B cell (primary cell): Measurements from ENCODE around the gene FOXO1. TPM values are rescaled to one million over a fixed set of nuclear protein-coding genes. Genes with fewer than 3 reads are reported as not detected.

Source experiments
- ATAC-seq: fragments of 200-7000 bp; cut with Tn5 transposase; one replicate; pipeline ENCODE4 v1.10.0; 2021; ENCODE audit warnings: low read depth, mild to moderate bottlenecking, moderate number of reproducible peaks, moderate library complexity
- CTCF ChIA-PET: fragments of 350-600 bp; sonication (Branson Sonifier 250); formaldehyde crosslinking; loops from one replicate; lab custom pipeline; 2021; ENCODE audit warnings: antibody characterized with exemption, inconsistent platforms; lab: Charles Lee
- POLR2A ChIA-PET: fragments of 350-600 bp; sonication (Branson Sonifier 250); formaldehyde crosslinking; loops from one replicate; lab custom pipeline; 2021; ENCODE audit warnings: antibody characterized with exemption; lab: Charles Lee
- DNase-seq: peaks from one replicate; pipeline ENCODE4 v3.0.0; 2013
- H2AFZ ChIP-seq: 2 replicates; pipeline ENCODE4 v1.6.1; 2012; ENCODE audit warnings: mild to moderate bottlenecking, low read depth, low read length; ENCODE audit not compliant: insufficient read depth, poor library complexity, severe bottlenecking
- H3K27ac ChIP-seq, 2 donors: 1 replicate in 1 of 2; 2 replicates in 1 of 2; pipeline ENCODE4 v1.5.1; 2012 to 2013; ENCODE audit warnings: low read length in 2 of 2, mild to moderate bottlenecking in 2 of 2, moderate library complexity in 1 of 2
- H3K27me3 ChIP-seq, 4 experiments: fragments of 200-600 bp in 1 of 4; sonication (generic) in 1 of 4; replicated peaks in 1 of 4; 1 replicate in 2 of 4; 2 replicates in 2 of 4; pipeline versions ENCODE4 v1.6.1 to v1.7.0; 2013 to 2016; ENCODE audit warnings: low read length in 3 of 4, mild to moderate bottlenecking in 2 of 4, mixed read lengths in 1 of 4, moderate library complexity in 1 of 4; ENCODE audit not compliant: insufficient read depth in 4 of 4, control insufficient read depth in 3 of 4; ENCODE audit errors: control extremely low read depth in 1 of 4
- H3K36me3 ChIP-seq, 2 experiments: replicated peaks in 1 of 2; 1 replicate in 1 of 2; 2 replicates in 1 of 2; pipeline versions ENCODE4 v1.6.1 to v1.7.1; 2013; ENCODE audit warnings: low read length in 1 of 2; ENCODE audit not compliant: insufficient read depth in 2 of 2, control insufficient read depth in 1 of 2; ENCODE audit errors: control extremely low read depth in 1 of 2, extremely low read depth in 1 of 2
- H3K4me1 ChIP-seq, 2 donors: fragments of 200-600 bp in 1 of 2; sonication (generic) in 1 of 2; 1 replicate in 1 of 2; 2 replicates in 1 of 2; pipeline versions ENCODE4 v1.5.1 to v1.6.1; 2013 to 2017; ENCODE audit warnings: low read length in 2 of 2; ENCODE audit not compliant: control insufficient read depth in 2 of 2, insufficient read depth in 2 of 2
- H3K4me2 ChIP-seq: replicated peaks from 2 replicates; pipeline ENCODE3; 2012; ENCODE audit warnings: mild to moderate bottlenecking, low read depth, low read length; ENCODE audit not compliant: poor library complexity, severe bottlenecking
- H3K4me3 ChIP-seq, 5 experiments: fragments of 200-600 bp in 1 of 5; sonication (generic) in 1 of 5; 1 replicate in 3 of 5; 2 replicates in 2 of 5; pipeline versions ENCODE4 v1.5.1 to v1.7.0; 2011 to 2016; ENCODE audit warnings: low read length in 4 of 5, mild to moderate bottlenecking in 4 of 5, low read depth in 2 of 5, control low read depth in 1 of 5, moderate library complexity in 1 of 5; ENCODE audit not compliant: insufficient read depth in 1 of 5; ENCODE audit errors: control extremely low read depth in 1 of 5, extremely low read depth in 1 of 5
- H3K79me2 ChIP-seq: fragments of 200-600 bp; sonication (generic); one replicate; pipeline ENCODE4 v1.6.0; 2016; ENCODE audit warnings: low read length; ENCODE audit not compliant: control insufficient read depth, insufficient read depth
- H3K9ac ChIP-seq: fragments of 200-600 bp; sonication (generic); 2 replicates; pipeline ENCODE4 v1.6.1; 2017; ENCODE audit warnings: mild to moderate bottlenecking, low read length, moderate library complexity
- H3K9me3 ChIP-seq, 3 donors: one replicate each; pipeline versions ENCODE4 v1.6.1 to v1.7.1; 2013; ENCODE audit warnings: low read length in 2 of 3; ENCODE audit not compliant: control insufficient read depth in 2 of 3, insufficient read depth in 1 of 3; ENCODE audit errors: control extremely low read depth in 1 of 3
- H4K20me1 ChIP-seq: 2 replicates; pipeline ENCODE4 v1.6.0; 2012; ENCODE audit warnings: mild to moderate bottlenecking, low read length; ENCODE audit not compliant: insufficient read depth, control insufficient read depth, poor library complexity, severe bottlenecking
- H3K27ac Mint-ChIP-seq: one replicate; pipeline ENCODE4 v1.8.0; 2021; ENCODE audit warnings: mixed read lengths
- H3K27me3 Mint-ChIP-seq: one replicate; pipeline ENCODE4 v1.8.0; 2021; ENCODE audit warnings: mixed read lengths
- H3K4me1 Mint-ChIP-seq: one replicate; pipeline ENCODE4 v1.8.0; 2021; ENCODE audit warnings: mixed read lengths
- H3K4me3 Mint-ChIP-seq: one replicate; pipeline ENCODE4 v1.8.0; 2021; ENCODE audit warnings: mixed read lengths
- H3K9me3 Mint-ChIP-seq: one replicate; pipeline ENCODE4 v1.8.0; 2022; ENCODE audit warnings: mixed read lengths; ENCODE audit not compliant: insufficient read depth
- EZH2 ChIP-seq: IDR thresholded peaks from 2 replicates; pipeline ENCODE4 v1.6.1; 2012; ENCODE audit warnings: borderline replicate concordance, low read depth, mild to moderate bottlenecking, moderate library complexity, low read length; ENCODE audit not compliant: insufficient read depth, poor library complexity, severe bottlenecking
- WGBS: methylation state at CpG from one replicate; pipeline ENCODE4 v1.1.5; 2013; ENCODE audit warnings: missing lambda C conversion rate; ENCODE audit not compliant: insufficient coverage; 5-methylcytosine and 5-hydroxymethylcytosine counted together
- intact Hi-C: fragments of 100-400 bp; cut with micrococcal nuclease; formaldehyde crosslinking; loops from one replicate; pipeline ENCODE4 v1.10.0; 2022
- polyA plus RNA-seq: library from polyadenylated mRNA; depleted of rRNA; stranded (reverse); fragments of >200 nt; gene quantifications from 2 replicates; pipeline ENCODE4 v1.2.3, GENCODE V29; 2012
- total RNA-seq, 2 donors: library from RNA; stranded (reverse); fragments of 120-200 nt in 1 of 2; gene quantifications; 1 replicate in 1 of 2; 2 replicates in 1 of 2; pipeline versions ENCODE4 v1.2.3 to v1.2.4, GENCODE V29; 2013 to 2022
- TF ChIP-seq, protein P1 (sequence below): fragments of 200-600 bp; IDR thresholded peaks from one replicate; pipeline ENCODE4 v1.8.0; 2022; ENCODE audit warnings: antibody characterized with exemption, mild to moderate bottlenecking

Gene FOXO1
- total and polyA plus RNA-seq, 2 donors (not counting 1 experiment from before 2014, with no cell fraction given): 22.8 to 77.9 TPM

GRCh38 chr13:40522282-40522681 is 144.2 kb downstream of the FOXO1 start:
- Mint-ChIP-seq H3K27ac (no peak overlapping the region), H3K4me1 (peaks cover 30% of the 10 kb centered on the region), H3K4me3 (no peak overlapping the region), H3K9me3 (no peaks in the 10 kb centered on the region), H3K27me3 (no peaks in the 10 kb centered on the region)
- no peak for ATAC-seq
- no peak overlapping the region for H3K9ac ChIP-seq
- CTCF ChIA-PET: no interaction called here
- peaks cover 0 to 7% (median 3%) of the 10 kb centered on the region in 3 donors for H3K9me3 ChIP-seq
- DNase-seq: no peak
- H3K79me2 ChIP-seq: peaks cover 8% of the 10 kb centered on the region
- H3K4me3 ChIP-seq: no peak overlapping the region
- no peak for TF ChIP-seq EZH2
- no CpG with 5 or more reads among the region's 1 CpG for WGBS
- no peaks in the 10 kb centered on the region for H3K27me3 ChIP-seq
- no peaks in the 10 kb centered on the region for H4K20me1 ChIP-seq
- no peak overlapping the region for H2AFZ ChIP-seq
- no peak overlapping the region for H3K4me2 ChIP-seq
- no peak overlapping the region for H3K27ac ChIP-seq
- H3K4me1 ChIP-seq: peaks cover 9 to 20% of the 10 kb centered on the region in 2 donors
- intact Hi-C loops: no loop called here
- no peaks in the 10 kb centered on the region for H3K36me3 ChIP-seq
- POLR2A ChIA-PET: no interaction called here

DNA sequence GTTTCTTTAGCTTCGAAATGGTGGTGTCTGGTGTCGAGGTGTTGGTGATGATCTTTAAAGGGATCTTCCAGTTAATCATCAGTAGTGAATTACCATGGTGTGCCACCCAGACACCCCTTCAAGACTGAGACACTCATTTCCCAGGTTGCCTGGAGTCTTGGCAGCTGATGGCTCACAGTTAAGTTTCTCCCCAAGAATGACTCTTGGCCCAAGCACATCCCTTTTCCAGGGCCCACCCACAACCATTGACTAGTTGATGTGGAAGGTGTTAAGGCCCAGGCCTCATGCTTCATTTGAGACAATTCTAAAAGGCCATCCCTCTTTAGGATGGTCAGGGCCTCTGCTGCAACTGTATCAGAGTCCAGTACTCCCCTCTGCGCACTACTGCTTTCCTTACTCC is 145.5 kb downstream of the FOXO1 start:
- H3K27me3 ChIP-seq: no peaks in the 10 kb centered on the region
- peaks cover 38% of the 10 kb centered on the region for H3K4me1 Mint-ChIP-seq
- no peak overlapping the region for H3K27ac ChIP-seq
- H2AFZ ChIP-seq: no peak overlapping the region
- H3K27me3 Mint-ChIP-seq: no peaks in the 10 kb centered on the region
- no peak overlapping the region for H3K4me3 ChIP-seq
- H3K9me3 ChIP-seq: no peaks in the 10 kb centered on the region
- no peaks in the 10 kb centered on the region for H4K20me1 ChIP-seq
- H3K79me2 ChIP-seq: peaks cover 9% of the 10 kb centered on the region
- ChIA-PET POLR2A (no interaction called here), CTCF (no interaction called here)
- H3K4me2 ChIP-seq: no peak overlapping the region
- no peak overlapping the region for H3K9ac ChIP-seq
- ATAC-seq (no peak), DNase-seq (no peak)
- H3K36me3 ChIP-seq: no peaks in the 10 kb centered on the region
- no peaks in the 10 kb centered on the region for H3K9me3 Mint-ChIP-seq
- 100% methylated on average over 1 of the region's 3 CpGs for WGBS
- H3K4me3 Mint-ChIP-seq: no peak overlapping the region
- no peak overlapping the region for H3K27ac Mint-ChIP-seq
- H3K4me1 ChIP-seq: peaks cover 14 to 25% of the 10 kb centered on the region in 2 donors
- TF ChIP-seq EZH2: no peak
- TF ChIP-seq, protein P1, sequence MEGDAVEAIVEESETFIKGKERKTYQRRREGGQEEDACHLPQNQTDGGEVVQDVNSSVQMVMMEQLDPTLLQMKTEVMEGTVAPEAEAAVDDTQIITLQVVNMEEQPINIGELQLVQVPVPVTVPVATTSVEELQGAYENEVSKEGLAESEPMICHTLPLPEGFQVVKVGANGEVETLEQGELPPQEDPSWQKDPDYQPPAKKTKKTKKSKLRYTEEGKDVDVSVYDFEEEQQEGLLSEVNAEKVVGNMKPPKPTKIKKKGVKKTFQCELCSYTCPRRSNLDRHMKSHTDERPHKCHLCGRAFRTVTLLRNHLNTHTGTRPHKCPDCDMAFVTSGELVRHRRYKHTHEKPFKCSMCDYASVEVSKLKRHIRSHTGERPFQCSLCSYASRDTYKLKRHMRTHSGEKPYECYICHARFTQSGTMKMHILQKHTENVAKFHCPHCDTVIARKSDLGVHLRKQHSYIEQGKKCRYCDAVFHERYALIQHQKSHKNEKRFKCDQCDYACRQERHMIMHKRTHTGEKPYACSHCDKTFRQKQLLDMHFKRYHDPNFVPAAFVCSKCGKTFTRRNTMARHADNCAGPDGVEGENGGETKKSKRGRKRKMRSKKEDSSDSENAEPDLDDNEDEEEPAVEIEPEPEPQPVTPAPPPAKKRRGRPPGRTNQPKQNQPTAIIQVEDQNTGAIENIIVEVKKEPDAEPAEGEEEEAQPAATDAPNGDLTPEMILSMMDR: no peak
- intact Hi-C loops: no loop called here
